Amniotic stem cell (primary cell): Measurements from ENCODE around the gene YAP1.
A peak's percentile ranks its signal among the peaks of the same experiment; 100 is the strongest.

ENCODE experiments used
- DNase-seq: peaks from one replicate; lab custom pipeline; 2025; lab: John Stamatoyannopoulos, UW

Gene YAP1

GRCh38 chr11:102163368-102163767, 53.1 kb downstream of the YAP1 start:
- no peak for DNase-seq

- DNase-seq, result no peak
Measured at GRCh38 chr11:102166175-102167064, 56.2 kb downstream of the YAP1 start.

GRCh38 chr11:102168481-102168880, 58.2 kb downstream of the YAP1 start:
- no peak for DNase-seq

- DNase-seq, result peak; percentile 25
Measured at GRCh38 chr11:102171101-102171500, 60.9 kb downstream of the YAP1 start.

- DNase-seq, result peak; percentile 22
Measured at GRCh38 chr11:102172127-102172848, 62.0 kb downstream of the YAP1 start.

GRCh38 chr11:102177126-102177525, 66.9 kb downstream of the YAP1 start:
- no peak for DNase-seq

- DNase-seq, result peak; percentile 79
Measured at GRCh38 chr11:102177974-102178631, 67.9 kb downstream of the YAP1 start.

GRCh38 chr11:102179371-102179770, 69.1 kb downstream of the YAP1 start:
- no peak for DNase-seq

GRCh38 chr11:102184269-102184987, 74.2 kb downstream of the YAP1 start:
- DNase-seq, result no peak

GRCh38 chr11:102186551-102187191, 76.4 kb downstream of the YAP1 start:
- DNase-seq, result no peak

- no peak for DNase-seq
Measured at GRCh38 chr11:102187416-102188151, 77.3 kb downstream of the YAP1 start.

GRCh38 chr11:102188488-102188887, 78.2 kb downstream of the YAP1 start:
- no peak for DNase-seq

- DNase-seq, result no peak
Measured at GRCh38 chr11:102191832-102192231, 81.6 kb downstream of the YAP1 start.

- no peak for DNase-seq
Measured at GRCh38 chr11:102192349-102193066, 82.3 kb downstream of the YAP1 start.

- DNase-seq, result no peak
Measured at GRCh38 chr11:102194257-102194656, 84.0 kb downstream of the YAP1 start.

GRCh38 chr11:102194990-102195389, 84.7 kb downstream of the YAP1 start:
- DNase-seq, result no peak

- DNase-seq, result no peak
Measured at GRCh38 chr11:102196351-102196750, 86.1 kb downstream of the YAP1 start.

- DNase-seq, result no peak
Measured at GRCh38 chr11:102196816-102197215, 86.6 kb downstream of the YAP1 start.

- DNase-seq, result no peak
Measured at GRCh38 chr11:102197670-102198139, 87.5 kb downstream of the YAP1 start.

- no peak for DNase-seq
Measured at GRCh38 chr11:102199673-102200072, 89.4 kb downstream of the YAP1 start.
